ENCODE data around the gene MSANTD1. TPM values are rescaled to one million over a fixed set of nuclear protein-coding genes. Genes with fewer than 3 reads are reported as not detected.

MSANTD1 gene
- total and polyA plus RNA-seq, 2 experiments from 2014 or later, result 0.37 to 2.7 TPM

GRCh38 chr4:3223346-3223745 lies 25.6 kb upstream of the MSANTD1 start:
- H3K36me3 ChIP-seq, result peaks cover 27% of the 10 kb centered on the region

GRCh38 chr4:3223956-3224748 lies 24.8 kb upstream of the MSANTD1 start:
- Histone ChIP-seq H3K36me3 (peaks cover 28% of the 10 kb centered on the region), H3K4me1 (ENCODE audit: low read depth) (peaks cover 7% of the 10 kb centered on the region), H3K27me3 (no peaks in the 10 kb centered on the region), H3K9me3 (ENCODE audit: low read depth) (no peaks in the 10 kb centered on the region), H3K27ac (peak overlapping the region; percentile 49), H3K4me3 (no peak overlapping the region)
- no peak for DNase-seq (ENCODE audit: low read depth in 1 of 2, low spot score in 1 of 2)
- TF ChIP-seq CTCF (IDR thresholded peaks at IDR 0.05; ENCODE audit: low read depth, low read length), result no peak

More at GRCh38 chr4:3223346-3223745, 25.6 kb upstream of the MSANTD1 start:
- DNase-seq (ENCODE audit: low read depth in 1 of 2, low spot score in 1 of 2), result no peak
- no peaks in the 10 kb centered on the region for H3K9me3 ChIP-seq (ENCODE audit: low read depth)
- no peak overlapping the region for H3K27ac ChIP-seq
- H3K27me3 ChIP-seq, result no peaks in the 10 kb centered on the region
- no peak for TF ChIP-seq CTCF (IDR thresholded peaks at IDR 0.05; ENCODE audit: low read depth, low read length)
- no peak overlapping the region for H3K4me3 ChIP-seq
- H3K4me1 ChIP-seq (ENCODE audit: low read depth), result peaks cover 7% of the 10 kb centered on the region

GRCh38 chr4:3225071-3225850 lies 23.7 kb upstream of the MSANTD1 start:
- DNase-seq (ENCODE audit: low read depth in 1 of 2, low spot score in 1 of 2), result peak in 1 of 2 donors; percentile 53
- Histone ChIP-seq H3K9me3 (ENCODE audit: low read depth) (no peaks in the 10 kb centered on the region), H3K4me1 (ENCODE audit: low read depth) (peaks cover 7% of the 10 kb centered on the region), H3K27ac (peak overlapping the region; percentile 49), H3K4me3 (no peak overlapping the region), H3K27me3 (no peaks in the 10 kb centered on the region), H3K36me3 (peaks cover 34% of the 10 kb centered on the region)
- no peak for TF ChIP-seq CTCF (IDR thresholded peaks at IDR 0.05; ENCODE audit: low read depth, low read length)

GRCh38 chr4:3225936-3226335 lies 23.0 kb upstream of the MSANTD1 start:
- no peak for DNase-seq (ENCODE audit: low read depth in 1 of 2, low spot score in 1 of 2)
- Histone ChIP-seq H3K4me1 (ENCODE audit: low read depth) (peaks cover 7% of the 10 kb centered on the region), H3K27ac (peak overlapping the region; percentile 49), H3K36me3 (peaks cover 33% of the 10 kb centered on the region), H3K9me3 (ENCODE audit: low read depth) (no peaks in the 10 kb centered on the region), H3K4me3 (no peak overlapping the region), H3K27me3 (no peaks in the 10 kb centered on the region)
- no peak for TF ChIP-seq CTCF (IDR thresholded peaks at IDR 0.05; ENCODE audit: low read depth, low read length)

GRCh38 chr4:3226467-3226866 lies 22.5 kb upstream of the MSANTD1 start:
- Histone ChIP-seq H3K27me3 (no peaks in the 10 kb centered on the region), H3K4me3 (no peak overlapping the region), H3K4me1 (ENCODE audit: low read depth) (peaks cover 7% of the 10 kb centered on the region), H3K27ac (peak overlapping the region; percentile 48), H3K36me3 (peaks cover 32% of the 10 kb centered on the region), H3K9me3 (ENCODE audit: low read depth) (no peaks in the 10 kb centered on the region)
- DNase-seq (ENCODE audit: low read depth in 1 of 2, low spot score in 1 of 2), result no peak
- no peak for TF ChIP-seq CTCF (IDR thresholded peaks at IDR 0.05; ENCODE audit: low read depth, low read length)

All from cardiac muscle cell (in vitro differentiated cells and primary cell).